Germinal center (tissue), 1 donor: ENCODE results near the gene GNG12.
"Not testable (repeated sequence)": the region's sequence is repeated elsewhere in the genome, so short reads cannot be mapped to it uniquely, and the experiment has no call there.

Experiments used
- DNase-seq: peaks from one replicate; pipeline ENCODE4 v3.0.0; 2012; ENCODE audit warnings: mixed read lengths, low spot score

The GNG12 gene

GRCh38 chr1:67679691-67680090, 153.6 kb downstream of the GNG12 start:
- DNase-seq, result no peak

- DNase-seq, result no peak
These were observed 155.3 kb downstream of the GNG12 start for GRCh38 chr1:67677930-67678329.

- DNase-seq, result no peak
These were observed 155.9 kb downstream of the GNG12 start for GRCh38 chr1:67677408-67677807.

GRCh38 chr1:67676946-67677345, 156.3 kb downstream of the GNG12 start:
- DNase-seq, result no peak

- no peak for DNase-seq
These were observed 157.0 kb downstream of the GNG12 start for GRCh38 chr1:67676287-67676686.

GRCh38 chr1:67675800-67676199, 157.5 kb downstream of the GNG12 start:
- no peak for DNase-seq

- DNase-seq, result no peak
These were observed 158.8 kb downstream of the GNG12 start for GRCh38 chr1:67674260-67675011.

GRCh38 chr1:67673468-67674201, 159.6 kb downstream of the GNG12 start:
- no peak for DNase-seq

- no peak for DNase-seq
These were observed 160.9 kb downstream of the GNG12 start for GRCh38 chr1:67672260-67672803.

- no peak for DNase-seq
These were observed 164.6 kb downstream of the GNG12 start for GRCh38 chr1:67668660-67669059.

- DNase-seq, result no peak
These were observed 166.6 kb downstream of the GNG12 start for GRCh38 chr1:67666636-67667035.

GRCh38 chr1:67665307-67665706, 168.0 kb downstream of the GNG12 start:
- not testable (repeated sequence) for DNase-seq

GRCh38 chr1:67664048-67664447, 169.2 kb downstream of the GNG12 start:
- no peak for DNase-seq

- no peak for DNase-seq
These were observed 170.4 kb downstream of the GNG12 start for GRCh38 chr1:67662884-67663283.

GRCh38 chr1:67659229-67659628, 174.0 kb downstream of the GNG12 start:
- no peak for DNase-seq

GRCh38 chr1:67657152-67657551, 176.1 kb downstream of the GNG12 start:
- DNase-seq, result not testable (repeated sequence)

GRCh38 chr1:67655581-67655980, 177.7 kb downstream of the GNG12 start:
- DNase-seq, result no peak

- no peak for DNase-seq
These were observed 180.0 kb downstream of the GNG12 start for GRCh38 chr1:67653304-67653703.

- DNase-seq, result no peak
These were observed 180.5 kb downstream of the GNG12 start for GRCh38 chr1:67652800-67653199.
